T-cell (primary cell): ENCODE results near the gene PRKCG. TPM values are rescaled to one million over a fixed set of nuclear protein-coding genes. Genes with fewer than 3 reads are reported as not detected.

Experiments
- ATAC-seq, 4 experiments: fragments of 200-7000 bp in 3 of 4; fragments of 150-1000 bp in 1 of 4; cut with Tn5 transposase; replicated peaks in 1 of 4; 1 replicate in 3 of 4; 2 replicates in 1 of 4; pipeline ENCODE4 v1.10.0; 2021; ENCODE audit warnings: moderate library complexity in 3 of 4, mild to moderate bottlenecking in 2 of 4, moderate number of reproducible peaks in 1 of 4
- CTCF ChIA-PET, 2 donors: fragments of 300-600 bp; sonication (Branson Sonifier 250); formaldehyde crosslinking; loops; one replicate each; lab custom pipeline; 2022; ENCODE audit warnings: antibody characterized with exemption in 2 of 2; lab: Charles Lee
- POLR2A ChIA-PET, 2 donors: fragments of 300-600 bp; sonication (Branson Sonifier 250); formaldehyde crosslinking; loops; one replicate each; lab custom pipeline; 2022; ENCODE audit warnings: antibody characterized with exemption in 2 of 2; lab: Charles Lee
- DNase-seq, 35 experiments: peaks; one replicate each; pipeline versions ENCODE4 v3.0.0 to v3.0.0-alpha.2; 2013 to 2023
- H3K27ac ChIP-seq: one replicate; pipeline ENCODE4 v1.5.1; 2013; ENCODE audit warnings: low read length
- H3K27me3 ChIP-seq, 2 experiments: replicated peaks in 1 of 2; 1 replicate in 1 of 2; 2 replicates in 1 of 2; pipeline versions ENCODE4 v1.6.1 to v1.7.0; 2013; ENCODE audit warnings: low read length in 1 of 2, mixed read lengths in 1 of 2; ENCODE audit not compliant: control insufficient read depth in 2 of 2, insufficient read depth in 2 of 2; ENCODE audit errors: extremely low read depth in 1 of 2
- H3K36me3 ChIP-seq, 2 donors: 1 replicate in 1 of 2; 2 replicates in 1 of 2; pipeline versions ENCODE4 v1.6.1 to v1.7.0; 2013; ENCODE audit warnings: low read length in 1 of 2; ENCODE audit not compliant: control insufficient read depth in 2 of 2, insufficient read depth in 1 of 2; ENCODE audit errors: extremely low read depth in 1 of 2
- H3K4me1 ChIP-seq, 2 experiments: 1 replicate in 1 of 2; 2 replicates in 1 of 2; pipeline versions ENCODE4 v1.6.1 to v1.7.0; 2013; ENCODE audit warnings: low read length in 2 of 2, mixed read lengths in 1 of 2; ENCODE audit not compliant: insufficient read depth in 2 of 2, control insufficient read depth in 1 of 2; ENCODE audit errors: extremely low read depth in 1 of 2
- H3K4me3 ChIP-seq, 2 donors: 1 replicate in 1 of 2; 2 replicates in 1 of 2; pipeline versions ENCODE4 v1.5.1 to v1.7.0; 2013; ENCODE audit warnings: mild to moderate bottlenecking in 2 of 2, low read length in 1 of 2, moderate library complexity in 1 of 2; ENCODE audit not compliant: control insufficient read depth in 1 of 2; ENCODE audit errors: extremely low read depth in 1 of 2
- H3K9me3 ChIP-seq: 2 replicates; pipeline ENCODE4 v1.7.0; 2013
- H3K27ac Mint-ChIP-seq, 2 donors: one replicate each; pipeline ENCODE4 v1.8.0; 2020 to 2021; ENCODE audit warnings: mild to moderate bottlenecking in 2 of 2, mixed read lengths in 2 of 2
- H3K27me3 Mint-ChIP-seq, 2 donors: one replicate each; pipeline ENCODE4 v1.8.0; 2021 to 2022; ENCODE audit warnings: mixed read lengths in 2 of 2
- H3K36me3 Mint-ChIP-seq: one replicate; pipeline ENCODE4 v1.8.0; 2021; ENCODE audit warnings: mixed read lengths
- H3K4me1 Mint-ChIP-seq, 3 donors: one replicate each; pipeline ENCODE4 v1.8.0; 2020 to 2022; ENCODE audit warnings: mixed read lengths in 3 of 3, mild to moderate bottlenecking in 1 of 3
- H3K4me3 Mint-ChIP-seq, 3 donors: one replicate each; pipeline ENCODE4 v1.8.0; 2020 to 2022; ENCODE audit warnings: mild to moderate bottlenecking in 3 of 3, mixed read lengths in 3 of 3, moderate library complexity in 3 of 3
- H3K9me3 Mint-ChIP-seq, 3 donors: one replicate each; pipeline ENCODE4 v1.8.0; 2020 to 2022; ENCODE audit warnings: mixed read lengths in 3 of 3
- WGBS: methylation state at CpG from one replicate; pipeline ENCODE4 v1.1.5; 2013; ENCODE audit warnings: missing lambda C conversion rate; ENCODE audit not compliant: insufficient coverage; 5-methylcytosine and 5-hydroxymethylcytosine counted together
- total RNA-seq, 35 experiments: library from RNA in 6 of 35; stranded (reverse) in 6 of 35; fragments of 120-200 nt in 1 of 35; gene quantifications; one replicate each; pipeline versions ENCODE4 v1.2.1 to v1.2.4 and lab custom pipeline; 2013 to 2026

PRKCG gene
- total RNA-seq, 5 donors from 2014 or later (not counting 1 experiment from before 2014, with no cell fraction given) = 0.15 to 2.4 (median 0.32) TPM; not detected in 2

- no peaks in the 10 kb centered on the region for H3K36me3 ChIP-seq
- ATAC-seq = no peak
- H3K4me3 ChIP-seq = no peak overlapping the region
- Mint-ChIP-seq H3K27ac (no peak overlapping the region), H3K4me1 (peaks cover 2 to 4% (median 4%) of the 10 kb centered on the region in 3 donors), H3K9me3 (no peaks in the 10 kb centered on the region), H3K36me3 (no peaks in the 10 kb centered on the region), H3K4me3 (no peak overlapping the region), H3K27me3 (peaks cover 31 to 39% of the 10 kb centered on the region in 2 donors)
- no peaks in the 10 kb centered on the region for H3K4me1 ChIP-seq
- DNase-seq = no peak
- H3K27me3 ChIP-seq = peaks cover 2 to 52% of the 10 kb centered on the region in 2 experiments
- H3K27ac ChIP-seq = no peak overlapping the region
- 73% methylated on average over 6 of the region's 8 CpGs for WGBS
- ChIA-PET CTCF (no interaction called here), POLR2A (no interaction called here)
- no peaks in the 10 kb centered on the region for H3K9me3 ChIP-seq
Measured at GRCh38 chr19:53847555-53847954, 34.4 kb upstream of the PRKCG start.

GRCh38 chr19:53849237-53849676, 32.7 kb upstream of the PRKCG start:
- Mint-ChIP-seq H3K4me1 (peaks cover 6 to 8% (median 7%) of the 10 kb centered on the region in 3 donors), H3K36me3 (no peaks in the 10 kb centered on the region), H3K9me3 (no peaks in the 10 kb centered on the region), H3K27me3 (peaks cover 35 to 43% of the 10 kb centered on the region in 2 donors), H3K27ac (no peak overlapping the region), H3K4me3 (no peak overlapping the region)
- Histone ChIP-seq H3K4me3 (no peak overlapping the region), H3K4me1 (peaks cover 3 to 5% of the 10 kb centered on the region in 2 experiments), H3K27ac (no peak overlapping the region), H3K36me3 (no peaks in the 10 kb centered on the region), H3K9me3 (no peaks in the 10 kb centered on the region), H3K27me3 (peaks cover 2 to 58% of the 10 kb centered on the region in 2 experiments)
- ATAC-seq (no peak), DNase-seq (no peak)
- POLR2A ChIA-PET = no interaction called here
- 63% methylated on average over 6 of the region's 11 CpGs for WGBS
- CTCF ChIA-PET = interaction anchor here in 1 of 2 donors (0.6 to 0.9 kb wide), 2 partner anchors 50 to 242 kb away, joined by 3 to 6 read pairs; no protein-coding TSS in a partner anchor

GRCh38 chr19:53853707-53854106, 28.3 kb upstream of the PRKCG start:
- Mint-ChIP-seq H3K36me3 (no peaks in the 10 kb centered on the region), H3K9me3 (no peaks in the 10 kb centered on the region), H3K27ac (no peak overlapping the region), H3K4me3 (no peak overlapping the region), H3K4me1 (peaks cover 6 to 10% (median 7%) of the 10 kb centered on the region in 3 donors), H3K27me3 (peaks cover 22 to 34% of the 10 kb centered on the region in 2 donors)
- ChIA-PET CTCF (interaction anchor here in 1 of 2 donors (0.6 to 1.3 kb wide), 3 partner anchors 12 to 357 kb away, joined by 3 to 6 read pairs (median 4); partner anchors contain the start of gene PRKCG), POLR2A (no interaction called here)
- Histone ChIP-seq H3K9me3 (no peaks in the 10 kb centered on the region), H3K4me3 (no peak overlapping the region), H3K27ac (no peak overlapping the region), H3K27me3 (peaks cover 2 to 43% of the 10 kb centered on the region in 2 experiments), H3K4me1 (peaks cover 3 to 5% of the 10 kb centered on the region in 2 experiments), H3K36me3 (no peaks in the 10 kb centered on the region)
- DNase-seq (no peak), ATAC-seq (no peak)
- 43% methylated on average over 2 of the region's 2 CpGs for WGBS

GRCh38 chr19:53864308-53864836, 17.6 kb upstream of the PRKCG start:
- H3K36me3 Mint-ChIP-seq = no peaks in the 10 kb centered on the region

GRCh38 chr19:53865523-53865917, 16.5 kb upstream of the PRKCG start:
- CTCF ChIA-PET = interaction anchor here in 1 of 2 donors (0.5 to 1.2 kb wide), 2 partner anchors 12 to 406 kb away, joined by 3 to 6 read pairs; no protein-coding TSS in a partner anchor
- no peaks in the 10 kb centered on the region for H3K36me3 Mint-ChIP-seq

More at GRCh38 chr19:53864308-53864836, 17.6 kb upstream of the PRKCG start:
- DNase-seq (no peak), ATAC-seq (no peak)
- peaks cover 19 to 26% (median 25%) of the 10 kb centered on the region in 3 donors for H3K4me1 Mint-ChIP-seq
- ChIA-PET POLR2A (no interaction called here), CTCF (no interaction called here)
- H3K4me3 Mint-ChIP-seq = no peak overlapping the region
- Histone ChIP-seq H3K36me3 (no peaks in the 10 kb centered on the region), H3K4me3 (no peak overlapping the region), H3K27me3 (peaks cover 0 to 3% of the 10 kb centered on the region in 2 experiments), H3K9me3 (no peaks in the 10 kb centered on the region), H3K27ac (no peak overlapping the region), H3K4me1 (peaks cover 10 to 35% of the 10 kb centered on the region in 2 experiments)
- WGBS = 92% methylated on average over 4 of the region's 6 CpGs
- H3K27me3 Mint-ChIP-seq = no peaks in the 10 kb centered on the region
- no peaks in the 10 kb centered on the region for H3K9me3 Mint-ChIP-seq
- no peak overlapping the region for H3K27ac Mint-ChIP-seq

GRCh38 chr19:53865918-53866864, 15.8 kb upstream of the PRKCG start:
- H3K4me1 ChIP-seq = peaks cover 15 to 51% of the 10 kb centered on the region in 2 experiments
- H3K9me3 ChIP-seq = no peaks in the 10 kb centered on the region
- H3K36me3 ChIP-seq = peaks cover 4 to 6% of the 10 kb centered on the region in 2 donors
- peaks cover 0 to 3% of the 10 kb centered on the region in 2 experiments for H3K27me3 ChIP-seq
- DNase-seq = peak in 29 of 35 experiments; percentile 36 to 89 (median 53)
- no peaks in the 10 kb centered on the region for H3K27me3 Mint-ChIP-seq
- H3K4me1 Mint-ChIP-seq = peaks cover 30 to 37% (median 36%) of the 10 kb centered on the region in 3 donors
- peaks cover 2% of the 10 kb centered on the region for H3K36me3 Mint-ChIP-seq
- WGBS = 3% methylated on average over 46 of the region's 50 CpGs
- ChIA-PET CTCF (interaction anchor here in 1 of 2 donors (0.5 to 1.7 kb wide), 3 partner anchors 13 to 406 kb away, joined by 3 to 6 read pairs (median 4); partner anchors contain the start of gene PRKCG), POLR2A (interaction anchor here in 1 of 2 donors (0.6 to 1.7 kb wide), 2 partner anchors 14 to 1801 kb away, joined by 3 to 6 read pairs; no protein-coding TSS in a partner anchor)
- H3K27ac Mint-ChIP-seq = peak overlapping the region; percentile 95 to 97
- peak overlapping the region; percentile 99 for H3K27ac ChIP-seq
- H3K4me3 Mint-ChIP-seq = peak overlapping the region; percentile 96 to 99 (median 96)
- peak; percentile 8 to 37 (median 18) for ATAC-seq
- H3K9me3 Mint-ChIP-seq = no peaks in the 10 kb centered on the region
- H3K4me3 ChIP-seq = peak overlapping the region; percentile 59 to 75

More at GRCh38 chr19:53865523-53865917, 16.5 kb upstream of the PRKCG start:
- ATAC-seq = no peak
- 57% methylated on average over 4 of the region's 9 CpGs for WGBS
- Histone ChIP-seq H3K4me3 (peak overlapping the region in 1 of 2 donors; percentile 75), H3K27ac (peak overlapping the region; percentile 99), H3K27me3 (peaks cover 0 to 3% of the 10 kb centered on the region in 2 experiments), H3K9me3 (no peaks in the 10 kb centered on the region), H3K36me3 (peaks cover under 1 to 2% of the 10 kb centered on the region in 2 donors), H3K4me1 (peaks cover 13 to 44% of the 10 kb centered on the region in 2 experiments)
- no peak for DNase-seq
- no peaks in the 10 kb centered on the region for H3K27me3 Mint-ChIP-seq
- peak overlapping the region; percentile 81 to 97 for H3K27ac Mint-ChIP-seq
- H3K4me1 Mint-ChIP-seq = peaks cover 23 to 30% (median 29%) of the 10 kb centered on the region in 3 donors
- H3K9me3 Mint-ChIP-seq = no peaks in the 10 kb centered on the region
- POLR2A ChIA-PET = no interaction called here
- peak overlapping the region; percentile 81 to 99 (median 96) for H3K4me3 Mint-ChIP-seq
